ENCODE measurements around the gene KIF5C. TPM values are rescaled to one million over a fixed set of nuclear protein-coding genes. Genes with fewer than 3 reads are reported as not detected.

Gene KIF5C
- total and polyA plus RNA-seq, 2 of the 13 experiments (the other 11 are each of a cell fraction or from before 2014, with no cell fraction given) = 0.15 to 0.20 TPM

GRCh38 chr2:148978026-148978685, 103.1 kb downstream of the KIF5C start:
- H3K4me1 ChIP-seq (ENCODE audit: insufficient read depth, low read length) = no peaks in the 10 kb centered on the region
- H3K9me3 ChIP-seq (ENCODE audit: low read length) = no peaks in the 10 kb centered on the region
- BruUV-seq (replicated peaks) = no TSS peak
- no peak overlapping the region for H3K4me2 ChIP-seq (ENCODE audit: low read depth, low read length)
- H2AFZ ChIP-seq (ENCODE audit: low read length) = no peak overlapping the region
- no peak overlapping the region for H3K9ac ChIP-seq (ENCODE audit: insufficient read depth, low read depth, low read length)
- DNase-seq (ENCODE audit: low spot score) (no peak), FAIRE-seq (no peak), ATAC-seq (peak; percentile 61)
- peak; percentile 35; the same call in 1 of the 2 replicates for TF ChIP-seq CTCF (CRISPR knock-in tag; IDR thresholded peaks at IDR 0.05)
- 0 out of 2 replicates have a peak, but pooled peaks have one; percentile 9 for TF ChIP-seq STAG1 (CRISPR knock-in tag; IDR thresholded peaks at IDR 0.05)
- TF ChIP-seq PHF21A (CRISPR knock-in tag; IDR thresholded peaks at IDR 0.05) = no peak
- TF ChIP-seq ZNF546 (CRISPR knock-in tag; conservative IDR thresholded peaks at IDR 0.05) = no peak
- no peak for TF ChIP-seq RCOR2 (CRISPR knock-in tag; IDR thresholded peaks at IDR 0.05)
- H3K27ac ChIP-seq (ENCODE audit: extremely low read length, insufficient read depth, low read length) = no peak overlapping the region
- intact Hi-C loops (cut with micrococcal nuclease; ENCODE audit: unreplicated experiment) (no loop called here), in situ Hi-C loops (cut with HindIII; ENCODE audit: extremely low pct_ligation_motif_present, low pct_unique_long_range_greater_than_20kb) (loop anchor here (25.0 kb wide), 2 partner anchors 341 to 1041 kb away; partner anchors contain the start of gene EPC2)
- WGBS (ENCODE audit: low lambda C conversion rate) = 5% methylated on average over 7 of the region's 7 CpGs
- no peaks in the 10 kb centered on the region for H3K36me3 ChIP-seq (replicated peaks in 1 of 2; ENCODE audit: control insufficient read depth in 1 of 2, insufficient read depth in 2 of 2, low read length in 2 of 2)
- H3K27me3 ChIP-seq (ENCODE audit: control insufficient read depth in 1 of 2, insufficient read depth in 2 of 2, low read length in 2 of 2) = peaks cover 0 to 4% of the 10 kb centered on the region in 2 experiments; a peak in 2 of 5 replicates
- CTCF ChIA-PET (ENCODE audit: low intra/inter-chr PET ratio, low total read pairs) = no interaction called here
- H3K4me3 ChIP-seq (replicated peaks in 1 of 3; ENCODE audit: insufficient read depth in 1 of 3, low read depth in 2 of 3, low read length in 3 of 3) = no peak overlapping the region
- H4K20me1 ChIP-seq (ENCODE audit: insufficient read depth, low read length) = no peaks in the 10 kb centered on the region
- POLR2A ChIA-PET = no interaction called here
- H3K79me2 ChIP-seq (ENCODE audit: insufficient read depth, low read length) = no peaks in the 10 kb centered on the region

DNA sequence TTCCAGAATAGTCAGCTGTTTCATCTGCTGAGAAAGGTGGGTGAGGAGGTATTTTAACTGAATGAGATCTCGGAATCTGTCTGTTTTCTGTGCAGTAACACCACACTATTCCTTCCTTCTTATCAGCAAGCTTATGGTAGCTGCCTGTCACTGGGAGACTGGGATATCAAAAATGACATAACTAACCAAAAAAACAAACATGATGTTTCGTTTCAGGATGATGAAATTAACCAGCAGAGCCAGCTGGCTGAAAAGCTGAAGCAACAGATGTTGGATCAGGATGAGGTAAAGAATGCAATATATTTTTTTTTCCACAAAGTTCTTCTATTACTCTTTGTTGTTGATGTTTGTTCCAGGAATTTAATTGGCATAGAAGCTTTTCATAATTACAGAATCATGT, 103.7 kb downstream of the KIF5C start:
- Histone ChIP-seq H3K4me1 (ENCODE audit: insufficient read depth, low read length) (no peaks in the 10 kb centered on the region), H3K9ac (ENCODE audit: insufficient read depth, low read depth, low read length) (no peak overlapping the region), H3K36me3 (replicated peaks in 1 of 2; ENCODE audit: control insufficient read depth in 1 of 2, insufficient read depth in 2 of 2, low read length in 2 of 2) (no peaks in the 10 kb centered on the region), H3K27me3 (ENCODE audit: control insufficient read depth in 1 of 2, insufficient read depth in 2 of 2, low read length in 2 of 2) (peaks cover 0 to 4% of the 10 kb centered on the region in 2 experiments; a peak in 2 of 5 replicates), H2AFZ (ENCODE audit: low read length) (no peak overlapping the region), H4K20me1 (ENCODE audit: insufficient read depth, low read length) (no peaks in the 10 kb centered on the region), H3K4me3 (replicated peaks in 1 of 3; ENCODE audit: insufficient read depth in 1 of 3, low read depth in 2 of 3, low read length in 3 of 3) (no peak overlapping the region), H3K9me3 (ENCODE audit: low read length) (no peaks in the 10 kb centered on the region), H3K4me2 (ENCODE audit: low read depth, low read length) (no peak overlapping the region), H3K27ac (ENCODE audit: extremely low read length, insufficient read depth, low read length) (no peak overlapping the region), H3K79me2 (ENCODE audit: insufficient read depth, low read length) (no peaks in the 10 kb centered on the region)
- ChIA-PET CTCF (ENCODE audit: low intra/inter-chr PET ratio, low total read pairs) (no interaction called here), POLR2A (no interaction called here)
- FAIRE-seq (no peak), DNase-seq (ENCODE audit: low spot score) (no peak), ATAC-seq (no peak)
- in situ Hi-C loops (cut with HindIII; ENCODE audit: extremely low pct_ligation_motif_present, low pct_unique_long_range_greater_than_20kb) = loop anchor here (25.0 kb wide), 2 partner anchors 341 to 1041 kb away; partner anchors contain the start of gene EPC2
- intact Hi-C loops (cut with micrococcal nuclease; ENCODE audit: unreplicated experiment) = no loop called here
- no TSS peak for BruUV-seq (replicated peaks)
- 4% methylated on average over 2 of the region's 2 CpGs for WGBS (ENCODE audit: low lambda C conversion rate)
- TF ChIP-seq ZNF780A (CRISPR knock-in tag; IDR thresholded peaks at IDR 0.05) (no peak), GMEB2 (CRISPR knock-in tag; IDR thresholded peaks at IDR 0.05; ENCODE audit: low read depth) (no peak), ZFAT (CRISPR knock-in tag; conservative IDR thresholded peaks at IDR 0.05) (no peak), ZNF20 (CRISPR knock-in tag; IDR thresholded peaks at IDR 0.05) (no peak), NFYB (CRISPR knock-in tag; IDR thresholded peaks at IDR 0.05) (no peak), NCOA1 (CRISPR knock-in tag; IDR thresholded peaks at IDR 0.05) (no peak), IKZF5 (CRISPR knock-in tag; IDR thresholded peaks at IDR 0.05) (no peak)
- TF ChIP-seq, protein P1, sequence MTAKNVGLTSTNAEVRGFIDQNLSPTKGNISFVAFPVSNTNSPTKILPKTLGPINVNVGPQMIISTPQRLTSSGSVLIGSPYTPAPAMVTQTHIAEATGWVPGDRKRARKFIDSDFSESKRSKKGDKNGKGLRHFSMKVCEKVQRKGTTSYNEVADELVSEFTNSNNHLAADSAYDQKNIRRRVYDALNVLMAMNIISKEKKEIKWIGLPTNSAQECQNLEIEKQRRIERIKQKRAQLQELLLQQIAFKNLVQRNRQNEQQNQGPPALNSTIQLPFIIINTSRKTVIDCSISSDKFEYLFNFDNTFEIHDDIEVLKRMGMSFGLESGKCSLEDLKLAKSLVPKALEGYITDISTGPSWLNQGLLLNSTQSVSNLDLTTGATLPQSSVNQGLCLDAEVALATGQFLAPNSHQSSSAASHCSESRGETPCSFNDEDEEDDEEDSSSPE (CRISPR knock-in tag; IDR thresholded peaks at IDR 0.05) = no peak
